Medulla oblongata (tissue), 1 donor: Measurements from ENCODE around the gene SREBF2.

Experiments
- DNase-seq: peaks from one replicate; pipeline ENCODE4 v3.0.0-alpha.2; 2015; ENCODE audit errors: extremely low spot score

SREBF2 gene

DNA sequence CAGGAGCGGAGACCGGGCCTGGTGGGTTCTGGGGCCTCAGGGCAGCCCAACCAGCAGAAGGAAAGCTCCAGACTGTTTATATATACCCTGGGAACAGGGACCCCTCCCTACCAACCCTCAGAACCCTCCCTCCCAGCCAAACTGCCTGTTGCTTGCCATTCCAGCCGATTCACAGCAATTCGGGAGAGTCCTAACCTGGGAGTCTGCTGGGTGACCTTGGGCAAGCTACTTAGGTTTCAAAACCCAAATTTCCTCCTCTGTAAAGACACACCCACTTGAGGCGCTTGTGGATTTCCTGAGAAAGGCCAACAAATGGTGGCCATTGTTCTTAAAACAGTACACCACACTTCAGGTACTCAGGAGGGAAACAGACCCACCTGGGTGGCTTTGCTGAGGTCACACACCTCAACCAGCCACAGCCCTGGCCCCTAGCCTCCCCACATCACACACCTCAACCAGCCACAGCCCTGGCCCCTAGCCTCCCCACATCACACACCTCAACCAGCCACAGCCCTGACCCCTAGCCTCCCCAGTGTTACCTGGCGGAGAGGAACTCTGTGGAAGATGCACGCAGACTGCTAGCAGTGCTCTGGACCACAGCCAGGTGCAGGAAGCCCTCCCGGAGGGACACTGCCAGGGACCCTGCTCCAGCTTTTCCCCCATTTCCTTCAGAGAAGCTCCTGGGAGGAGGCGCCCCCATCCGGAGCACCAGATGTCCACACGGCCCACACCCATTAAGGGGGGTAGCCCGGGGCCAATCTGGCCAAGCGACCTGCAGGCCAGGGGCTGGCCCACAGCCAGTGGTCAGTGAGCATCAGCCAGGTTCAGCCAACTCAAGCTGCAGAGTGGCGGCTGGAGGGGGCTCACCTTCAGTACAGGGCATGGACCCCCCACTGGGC lies 75.8 kb downstream of the SREBF2 start:
- DNase-seq, result no peak

DNA sequence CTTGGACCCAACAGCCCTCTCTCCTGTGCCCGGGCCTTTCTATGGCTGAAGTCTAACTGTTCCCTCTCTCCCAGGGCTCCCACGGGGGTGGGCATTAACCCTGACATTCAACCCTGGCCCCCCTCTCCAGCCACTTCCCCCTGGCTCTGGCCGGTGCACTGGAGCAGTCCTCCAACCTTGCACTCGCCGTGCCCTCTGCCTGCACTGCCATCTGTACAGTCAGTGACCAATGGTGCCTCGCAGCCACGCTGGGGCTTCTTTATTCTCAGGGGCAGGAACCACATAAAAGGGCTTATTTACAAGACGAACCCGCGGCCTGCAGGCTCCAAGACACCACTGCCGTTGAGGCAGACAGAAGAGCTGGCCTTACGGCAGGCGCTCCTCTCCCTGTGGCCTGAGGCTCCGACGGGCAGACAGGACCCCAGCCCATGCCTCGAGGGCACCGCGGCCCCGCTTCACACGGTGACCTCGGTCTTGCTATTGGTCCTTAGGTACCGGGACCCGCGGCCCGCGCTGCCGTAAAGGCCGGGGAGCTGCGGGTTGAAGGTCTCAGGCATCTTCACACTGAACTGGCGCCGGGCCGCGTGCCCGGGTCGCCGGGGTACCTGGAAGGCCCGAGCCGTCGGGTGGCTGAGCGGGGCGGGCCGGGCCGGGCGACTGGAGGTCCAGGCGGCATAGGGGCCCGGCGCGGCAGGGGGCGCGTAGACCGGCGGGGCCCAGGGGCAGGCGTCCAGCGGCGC lies 76.6 kb downstream of the SREBF2 start:
- DNase-seq, result peak; percentile 40

DNA sequence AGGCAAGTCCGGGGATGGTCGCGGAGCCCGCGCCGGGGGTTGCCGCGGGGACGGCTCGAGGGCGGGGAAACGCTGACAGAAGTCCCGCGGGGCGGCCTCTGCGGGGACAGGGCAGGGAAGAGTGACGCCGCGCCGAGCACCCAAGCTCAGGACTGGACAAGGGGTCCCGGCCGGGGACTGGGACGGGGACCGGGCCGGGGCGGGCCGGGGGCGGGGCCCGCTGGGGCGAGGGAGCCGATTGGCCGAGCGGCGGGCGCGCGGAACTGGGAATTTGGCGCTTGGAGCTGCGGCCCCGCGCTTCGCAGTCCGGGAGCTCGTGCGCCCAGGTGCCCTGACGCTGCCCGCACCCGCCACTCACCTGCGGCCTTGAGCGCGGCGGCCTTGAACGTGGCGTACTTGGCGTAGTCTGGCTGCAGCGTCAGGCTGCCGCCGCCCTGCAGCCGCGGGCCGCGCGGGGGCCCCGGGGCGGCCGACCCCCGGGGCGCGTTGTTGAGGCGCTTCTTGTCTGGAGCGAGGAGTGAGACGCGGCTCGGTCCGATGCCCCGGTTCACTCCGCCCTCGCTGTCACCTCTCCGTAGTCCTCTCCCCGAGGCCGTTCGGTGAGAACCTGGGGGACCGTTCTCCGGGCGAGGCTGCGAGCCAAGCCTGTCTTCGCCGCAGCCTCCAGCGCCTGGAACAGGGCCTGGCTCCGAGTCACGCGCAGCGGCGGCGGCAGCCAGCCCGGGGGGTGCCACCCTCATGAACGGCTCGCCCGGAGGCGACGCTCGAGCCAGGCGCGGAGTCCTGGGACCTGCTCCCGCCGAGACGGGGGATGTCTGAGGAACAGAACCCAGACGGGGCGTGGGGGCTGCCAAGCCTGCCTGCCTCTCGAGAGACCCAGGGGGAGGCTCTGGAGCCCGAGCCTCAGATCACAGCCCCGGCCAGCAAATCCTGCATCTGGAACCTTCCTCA lies 77.4 kb downstream of the SREBF2 start:
- peak; percentile 78 for DNase-seq

DNA sequence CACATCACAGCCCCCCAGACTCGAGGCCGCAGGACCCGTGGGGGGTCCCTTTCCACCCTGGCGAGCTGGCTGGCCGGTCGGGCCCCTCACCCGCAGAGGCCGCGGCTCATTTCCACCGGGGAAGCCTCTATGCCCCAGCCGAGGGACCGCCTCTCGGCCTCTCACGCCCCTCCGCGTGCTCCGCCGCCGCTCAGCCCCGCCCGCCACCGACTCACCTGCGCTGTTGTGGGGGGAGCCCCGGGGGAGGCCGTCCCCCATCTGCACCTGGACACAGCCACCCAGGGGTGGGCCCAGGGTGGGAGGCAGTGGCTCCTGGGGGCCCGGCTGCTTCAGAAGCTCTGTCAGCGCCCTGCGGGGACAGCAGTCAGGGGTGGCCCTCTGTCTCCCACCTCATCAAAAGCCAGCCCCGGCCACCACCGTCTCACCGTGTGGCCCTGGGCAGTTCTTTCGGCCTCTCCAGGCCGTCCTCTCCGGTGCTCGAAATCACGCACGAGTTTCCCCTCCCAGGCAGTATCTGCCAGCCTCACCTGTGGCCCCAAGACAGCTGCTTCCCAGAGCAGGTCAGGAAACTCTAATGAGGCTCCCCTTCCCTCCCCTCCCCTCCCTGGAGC lies 78.2 kb downstream of the SREBF2 start:
- DNase-seq, result no peak

DNA sequence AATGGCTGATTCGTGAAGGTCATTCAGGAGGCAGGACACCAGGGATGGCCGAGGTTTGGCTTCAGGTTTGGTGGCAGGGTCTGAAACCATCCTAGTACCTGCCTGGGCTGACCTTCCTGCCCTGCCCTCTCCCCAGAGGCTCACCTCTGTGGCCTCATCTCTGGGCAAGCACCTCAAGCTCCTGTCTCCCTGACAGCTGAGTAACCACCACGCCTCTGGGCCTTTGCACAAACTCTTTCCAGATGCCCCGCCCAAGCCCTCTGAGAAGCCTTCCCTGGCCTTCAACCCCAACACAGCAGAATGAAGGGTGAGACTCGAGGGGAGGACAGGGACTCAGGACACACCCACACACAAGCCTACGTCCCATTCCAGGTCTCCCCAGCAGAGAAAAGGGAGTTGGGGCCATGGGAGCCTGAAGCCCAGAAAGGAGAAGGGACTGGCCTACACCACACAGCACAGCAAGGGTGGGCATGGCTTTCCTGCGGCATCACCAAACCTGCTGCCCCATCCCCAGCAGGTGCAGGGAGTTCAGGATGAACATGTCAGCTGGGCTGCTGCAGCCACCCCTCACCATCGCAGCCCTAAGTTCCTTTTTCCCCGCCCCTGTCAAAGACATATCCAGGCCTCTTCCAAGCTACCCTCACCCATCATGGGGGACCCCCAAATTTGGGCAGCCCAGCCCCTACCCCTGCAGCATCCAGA lies 79.6 kb downstream of the SREBF2 start:
- no peak for DNase-seq

DNA sequence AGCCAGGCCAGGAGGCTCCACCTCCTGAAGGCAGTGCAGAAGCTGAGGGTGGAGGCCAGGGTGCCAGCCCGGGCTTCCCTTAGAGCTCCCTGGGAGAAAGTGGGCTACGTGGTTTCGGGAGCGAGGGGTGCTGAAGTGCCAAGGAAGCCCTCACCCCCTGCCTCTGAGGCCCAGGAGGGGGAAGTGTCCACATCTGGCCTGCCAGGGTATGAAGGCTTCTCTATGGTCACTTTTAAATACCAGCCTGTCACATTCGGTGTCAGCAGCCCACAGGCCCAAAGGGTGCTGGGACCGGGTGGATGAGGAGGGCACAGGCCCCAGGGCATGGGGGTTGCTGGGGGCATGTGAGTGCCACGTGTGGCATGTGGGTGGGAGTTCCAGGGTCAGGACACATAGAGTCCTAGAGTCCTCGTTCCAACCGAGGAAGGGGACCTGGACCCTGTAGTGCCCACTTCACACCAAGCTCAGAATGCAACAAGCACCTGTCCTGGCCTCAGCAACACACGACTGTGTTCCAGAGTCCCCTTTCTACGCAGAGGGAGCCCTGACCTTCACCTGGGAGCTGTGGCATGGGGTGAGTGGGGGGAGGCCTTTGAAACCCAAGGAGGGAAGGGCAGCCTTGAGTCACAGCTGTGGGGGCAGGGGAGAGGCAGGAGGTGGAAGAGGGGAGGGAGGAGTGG lies 80.3 kb downstream of the SREBF2 start:
- DNase-seq, result no peak

DNA sequence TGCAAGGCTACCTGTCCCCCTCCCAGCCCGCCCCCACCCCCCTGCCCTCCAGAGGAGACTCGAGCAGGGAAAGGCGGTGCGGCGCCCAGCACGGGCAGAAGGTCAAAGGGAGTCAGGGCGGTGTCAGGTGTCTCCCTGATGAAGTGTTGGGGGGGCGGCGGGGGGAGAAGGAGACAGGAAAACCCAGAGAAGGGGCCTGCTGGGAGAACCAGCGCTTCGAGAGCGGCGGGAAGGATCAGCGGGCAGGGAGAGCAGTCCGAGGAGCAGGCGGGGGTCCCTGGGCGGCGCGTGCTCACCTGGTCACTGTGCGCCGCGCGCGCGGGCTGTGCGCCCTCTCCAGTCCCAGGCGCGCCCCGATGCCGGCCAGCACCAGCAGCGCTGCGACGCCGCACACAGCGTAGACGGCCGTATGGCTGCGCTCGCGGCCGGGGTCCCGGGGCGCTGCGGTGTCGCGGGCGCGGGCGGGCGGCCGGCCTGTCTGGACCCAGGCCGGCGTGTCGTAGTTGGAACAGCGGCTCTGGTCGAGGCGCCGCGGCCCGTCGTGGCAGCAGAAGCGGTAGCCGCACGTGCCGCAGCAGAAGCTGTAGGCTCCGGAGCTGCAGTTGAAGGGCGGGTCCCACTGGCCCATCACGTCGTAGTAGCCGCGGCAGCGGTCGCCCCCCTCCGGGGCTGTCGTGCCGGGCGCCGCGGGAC lies 81.1 kb downstream of the SREBF2 start:
- DNase-seq, result no peak

DNA sequence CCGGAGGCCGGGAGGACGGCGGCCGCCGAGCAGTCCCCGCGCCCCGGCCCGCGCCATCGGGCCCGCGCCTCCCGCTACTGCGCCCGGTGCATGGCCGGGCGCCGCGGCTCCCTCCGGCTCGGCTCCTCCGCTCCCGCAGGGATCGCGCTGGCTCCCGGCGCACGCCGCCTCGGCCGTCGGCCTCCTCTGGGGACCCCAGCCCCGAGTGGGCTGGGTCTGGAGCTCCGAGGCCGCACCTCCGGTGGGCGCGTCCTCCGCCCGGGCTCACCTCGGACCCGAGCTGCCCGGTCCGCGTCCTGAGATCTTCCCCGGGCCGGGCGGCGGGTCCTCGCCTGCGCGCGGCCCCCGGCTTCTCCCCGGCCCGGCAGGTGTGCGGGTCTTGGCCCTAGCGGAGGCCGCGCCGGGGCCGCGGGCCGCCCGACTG lies 81.7 kb downstream of the SREBF2 start:
- DNase-seq, result no peak

DNA sequence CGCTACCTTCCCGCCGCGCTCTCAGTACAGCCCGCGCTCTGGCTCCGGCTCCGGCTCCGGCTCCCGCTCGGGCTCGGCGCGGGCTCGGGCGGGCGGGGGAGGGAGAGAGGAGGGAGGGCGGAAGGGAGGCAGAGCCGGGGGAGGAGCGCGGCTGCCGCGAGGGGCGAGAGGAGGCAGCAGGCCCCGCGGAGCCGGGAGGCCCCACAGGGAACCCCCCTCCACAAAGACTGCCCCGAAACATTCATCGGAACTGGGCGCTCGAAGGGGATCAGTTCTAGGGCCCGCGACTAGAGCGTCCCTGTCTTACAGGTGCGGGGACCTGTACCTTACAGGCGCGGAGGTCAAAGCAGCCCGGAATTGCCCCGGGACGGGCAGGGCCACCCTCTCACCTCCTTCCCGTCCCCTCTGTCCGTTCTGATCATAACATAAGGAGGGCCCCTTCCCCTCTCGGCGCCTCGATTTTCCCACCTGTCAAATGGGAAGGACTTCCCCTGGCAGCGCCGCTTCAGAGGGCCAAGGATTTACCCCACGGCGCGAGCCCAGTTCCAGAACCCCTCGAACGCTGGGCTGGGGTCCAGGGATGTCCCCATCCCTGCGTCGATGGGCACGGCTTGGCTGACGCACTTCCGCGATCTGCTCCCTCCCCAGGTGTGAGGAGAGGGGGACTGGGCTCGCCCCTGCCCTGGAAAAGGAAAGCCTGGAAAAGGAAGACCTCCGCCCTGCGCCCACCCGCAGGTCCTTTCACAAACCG lies 82.3 kb downstream of the SREBF2 start, which contains the start of gene SHISA8:
TSS of gene SHISA8 (minus strand) at position 40 of the 751 bp plus-strand sequence. CDS start 407 bp downstream, outside the sequence.
- no peak for DNase-seq

DNA sequence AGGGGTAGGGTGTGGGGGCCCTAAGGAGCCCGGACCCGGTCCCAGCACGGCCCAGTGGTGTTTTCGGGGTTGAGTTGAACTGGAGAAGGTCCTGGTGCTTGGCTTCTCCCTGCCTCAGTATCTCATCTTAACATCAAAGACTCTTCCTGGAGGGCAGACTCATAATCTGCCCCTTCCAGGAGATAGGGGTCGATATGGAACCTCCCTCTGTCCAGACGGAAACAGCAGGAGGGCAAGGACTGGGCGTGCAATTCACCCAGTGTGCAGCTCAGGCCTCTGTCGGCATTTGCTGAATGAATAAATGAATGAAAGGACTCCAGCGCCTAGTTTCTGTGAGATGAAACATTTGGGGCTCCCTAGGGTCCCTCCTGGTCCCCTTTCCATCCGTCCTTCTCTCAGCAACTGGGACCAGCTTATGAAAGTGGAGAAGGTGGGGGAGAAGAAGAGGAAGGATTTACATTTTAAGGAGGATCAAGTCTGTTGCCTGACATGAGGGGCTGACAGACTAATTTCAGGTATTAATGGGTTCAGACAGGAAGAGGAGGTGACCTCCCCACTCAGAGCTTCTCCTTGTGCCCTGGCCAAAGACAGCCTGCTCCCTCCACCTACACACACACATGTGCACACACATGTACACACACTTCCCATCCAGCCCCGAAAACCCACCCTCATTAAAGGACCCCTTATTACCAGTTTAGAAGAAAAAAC lies 83.0 kb downstream of the SREBF2 start:
- DNase-seq, result no peak

DNA sequence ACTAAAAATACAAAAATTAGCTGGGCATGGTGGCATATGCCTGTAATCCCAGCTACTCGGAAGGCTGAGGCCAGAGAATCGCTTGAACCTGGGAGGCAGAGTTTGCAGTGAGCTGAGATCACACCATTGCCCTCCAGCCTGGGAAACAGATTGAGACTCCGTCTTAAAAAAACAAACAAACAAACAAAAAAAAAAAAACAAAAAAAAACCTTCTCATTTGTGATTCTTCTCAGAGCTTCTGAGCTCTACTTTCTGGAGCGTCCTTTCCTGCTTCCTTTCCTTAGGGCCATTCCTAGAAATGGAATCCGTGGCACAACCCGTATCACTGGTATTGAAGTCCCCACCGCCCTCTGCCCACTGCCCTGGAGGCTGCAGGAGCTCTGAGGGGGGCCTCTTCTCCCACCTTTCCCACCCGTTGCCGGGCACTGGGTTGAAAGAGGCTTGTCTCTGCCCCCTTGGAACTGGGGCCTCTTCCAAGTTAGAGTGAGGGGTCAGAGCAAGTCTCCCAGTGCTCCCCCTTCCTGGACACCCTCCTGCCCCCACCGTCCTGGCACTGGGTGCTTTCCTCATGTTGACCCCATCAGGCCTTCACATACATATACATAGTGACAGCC lies 83.9 kb downstream of the SREBF2 start:
- DNase-seq, result no peak

DNA sequence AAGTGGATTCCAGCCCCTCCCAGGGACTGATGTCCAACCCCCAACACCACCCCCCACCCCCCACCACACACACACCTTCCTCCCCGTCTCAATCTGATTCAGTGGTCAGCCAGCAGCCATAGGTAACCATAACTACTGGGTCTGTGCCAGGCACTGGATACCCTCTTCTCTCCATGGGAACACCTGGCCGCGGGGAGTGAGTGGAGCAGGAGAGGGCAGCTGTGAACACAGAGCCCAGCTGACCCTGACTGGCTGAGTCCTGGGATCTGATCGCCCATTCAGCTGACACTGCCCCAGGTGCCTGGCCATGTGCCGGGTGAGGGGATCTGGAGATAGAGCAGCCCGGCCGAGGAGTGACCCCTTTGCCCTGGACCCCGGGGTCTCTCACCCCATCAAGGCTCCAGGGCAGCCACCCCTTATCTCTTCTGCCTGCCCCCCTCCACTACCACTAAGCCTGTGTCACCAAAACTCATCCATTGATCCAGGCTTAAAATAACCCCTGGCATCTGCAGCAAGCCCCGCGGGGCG lies 84.5 kb downstream of the SREBF2 start:
- no peak for DNase-seq

DNA sequence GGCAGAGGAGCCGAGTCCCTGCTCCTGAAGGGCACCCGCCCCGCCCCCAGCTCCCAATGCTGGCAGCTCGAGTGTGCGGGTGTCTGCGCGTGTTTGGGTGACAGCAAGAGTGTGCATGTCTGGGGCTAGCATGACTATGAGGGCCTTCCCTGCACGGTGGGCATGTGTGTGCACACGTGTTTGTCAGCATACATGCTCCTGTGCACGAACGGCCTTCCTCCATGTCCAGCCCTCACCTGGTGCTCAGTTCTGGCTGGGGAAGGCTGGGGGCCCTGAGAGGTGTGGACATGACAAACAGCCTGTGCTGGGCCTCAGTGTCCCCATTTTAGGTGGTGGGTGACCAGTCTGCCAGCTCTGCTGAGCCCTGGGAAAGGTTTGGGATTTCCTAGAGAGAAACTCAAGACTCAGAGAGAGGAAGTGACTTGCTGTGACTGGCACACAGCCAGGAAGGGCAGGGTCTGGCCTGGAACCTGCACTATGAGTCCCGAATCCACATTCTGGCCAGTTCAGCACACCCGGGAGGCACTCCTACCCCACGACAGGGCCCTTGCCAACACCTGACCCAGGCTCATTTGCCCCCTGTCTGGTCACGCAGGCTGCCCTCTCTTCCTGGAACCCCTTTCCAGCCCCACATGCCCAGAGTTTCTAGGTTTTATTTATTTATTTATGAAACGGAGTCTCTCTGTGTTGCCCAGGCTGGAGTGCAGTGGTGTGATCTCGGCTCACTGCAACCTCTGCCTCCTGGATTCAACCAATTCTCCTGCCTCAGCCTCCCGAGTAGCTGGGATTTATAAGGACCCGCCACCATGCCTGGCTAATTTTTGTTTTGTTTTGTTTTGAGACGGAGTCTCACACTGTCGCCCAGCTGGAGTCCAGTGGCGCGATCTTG lies 85.2 kb downstream of the SREBF2 start:
- peak; percentile 64 for DNase-seq

DNA sequence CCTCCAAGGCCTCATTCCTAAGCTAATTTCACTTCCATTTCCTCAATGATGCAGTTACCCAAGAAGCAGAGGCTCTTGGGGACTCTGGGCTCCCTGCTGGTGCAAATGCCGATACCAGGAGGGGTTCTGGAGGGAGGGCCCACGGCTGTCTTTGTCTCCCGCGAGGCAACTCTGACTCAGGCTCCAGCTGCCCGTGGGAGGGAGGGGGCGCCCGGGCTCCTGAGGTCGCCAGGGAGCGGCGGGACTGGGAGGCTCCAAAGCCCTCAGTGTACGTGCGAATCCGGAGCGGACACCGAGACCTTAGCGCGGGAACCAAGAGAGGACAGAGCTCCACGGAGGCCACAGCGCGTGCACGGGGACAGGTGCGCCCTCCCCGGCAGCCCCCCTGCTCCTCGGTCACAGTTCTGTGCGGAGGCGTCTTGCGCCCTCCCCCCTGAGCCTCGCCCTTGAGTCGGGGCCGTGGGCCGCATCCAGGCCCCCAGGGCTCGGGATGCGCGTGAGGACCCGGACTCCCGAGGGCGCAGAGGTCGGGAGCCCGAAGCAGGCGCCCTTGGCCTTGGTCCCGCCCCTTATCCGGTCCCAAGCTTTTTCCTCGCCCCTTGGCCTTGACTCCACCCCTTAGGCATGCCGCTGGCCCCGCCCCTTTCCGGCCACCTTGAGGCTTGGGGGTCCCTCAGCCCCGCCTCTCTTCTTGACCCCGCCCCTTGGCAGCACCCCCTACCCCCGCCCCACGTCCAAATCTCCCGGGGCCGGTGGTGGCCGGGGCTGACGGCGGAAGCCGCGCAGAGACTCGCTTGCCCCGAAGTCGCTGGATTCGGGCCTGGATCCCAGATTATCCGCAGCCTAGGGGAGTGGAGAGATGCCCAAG lies 86.7 kb downstream of the SREBF2 start:
- peak; percentile 57 for DNase-seq

DNA sequence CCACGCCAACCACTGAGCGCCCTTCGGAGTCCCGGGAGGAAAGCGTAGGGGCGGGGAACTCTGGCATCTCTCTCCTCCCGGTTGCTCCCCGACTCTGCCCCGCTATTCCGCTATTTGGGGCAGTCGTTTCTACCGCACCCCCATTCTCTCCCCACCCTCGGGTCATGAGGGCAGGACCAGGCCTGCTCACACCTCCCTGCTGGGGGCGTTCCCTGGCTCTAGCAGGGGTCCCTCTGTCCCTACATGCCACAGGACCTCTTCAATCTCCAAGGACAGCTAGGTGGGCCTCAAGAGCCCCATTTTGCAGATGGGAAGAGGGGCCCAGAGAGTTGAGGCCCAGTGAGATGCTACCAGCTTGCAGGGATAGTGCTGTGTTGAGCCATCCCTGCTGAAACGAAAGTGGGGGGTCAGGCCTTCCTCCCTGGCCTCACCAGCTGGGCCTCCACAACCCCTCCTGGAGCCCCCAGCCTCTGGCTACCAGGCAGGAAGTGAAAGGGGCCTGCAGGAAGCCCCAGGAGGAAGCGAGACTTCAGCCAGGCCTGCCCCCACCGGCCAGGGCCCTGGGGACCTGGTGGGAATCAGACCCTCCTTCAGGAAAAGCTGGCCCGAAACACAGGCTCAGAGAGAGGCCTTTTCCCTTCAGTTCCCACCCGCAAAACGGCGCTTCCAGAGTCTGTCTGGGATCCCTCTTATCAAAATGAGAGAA lies 87.5 kb downstream of the SREBF2 start:
- DNase-seq, result peak; percentile 55
